SK-N-MC (cell line): ENCODE results near the gene ZNF175.

Source experiments
- EZH2 ChIP-seq: fragments of 200-600 bp; sonication (generic); IDR thresholded peaks from one replicate; pipeline ENCODE4 v1.6.1; 2017; ENCODE audit warnings: antibody characterized with exemption
- POLR2AphosphoS5 ChIP-seq: IDR thresholded peaks from 2 replicates; pipeline ENCODE4 v1.6.1; 2012; ENCODE audit warnings: mild to moderate bottlenecking, low read depth, low read length, borderline replicate concordance

GRCh38 chr19:51531349-51532315 lies 39.5 kb upstream of the ZNF175 start, which contains the start of gene SIGLEC6:
- TF ChIP-seq EZH2, result no peak
- TF ChIP-seq POLR2AphosphoS5, result no peak
